H54 (cell line): ENCODE measurements around the gene NOTCH3.

Experiments used
- DNase-seq: peaks from one replicate; pipeline ENCODE4 v3.0.0; 2011; ENCODE audit warnings: low spot score, mixed read lengths; ENCODE audit not compliant: insufficient read length
- FAIRE-seq: peaks from 3 replicates; lab custom pipeline; 2011; peaks lifted over from hg19 to GRCh38; lab: Jason Lieb, UNC
- POLR2A ChIP-seq: IDR thresholded peaks from 2 replicates; pipeline ENCODE4 v1.6.1; 2011; ENCODE audit warnings: low read depth, mild to moderate bottlenecking, low read length

The NOTCH3 gene

DNA sequence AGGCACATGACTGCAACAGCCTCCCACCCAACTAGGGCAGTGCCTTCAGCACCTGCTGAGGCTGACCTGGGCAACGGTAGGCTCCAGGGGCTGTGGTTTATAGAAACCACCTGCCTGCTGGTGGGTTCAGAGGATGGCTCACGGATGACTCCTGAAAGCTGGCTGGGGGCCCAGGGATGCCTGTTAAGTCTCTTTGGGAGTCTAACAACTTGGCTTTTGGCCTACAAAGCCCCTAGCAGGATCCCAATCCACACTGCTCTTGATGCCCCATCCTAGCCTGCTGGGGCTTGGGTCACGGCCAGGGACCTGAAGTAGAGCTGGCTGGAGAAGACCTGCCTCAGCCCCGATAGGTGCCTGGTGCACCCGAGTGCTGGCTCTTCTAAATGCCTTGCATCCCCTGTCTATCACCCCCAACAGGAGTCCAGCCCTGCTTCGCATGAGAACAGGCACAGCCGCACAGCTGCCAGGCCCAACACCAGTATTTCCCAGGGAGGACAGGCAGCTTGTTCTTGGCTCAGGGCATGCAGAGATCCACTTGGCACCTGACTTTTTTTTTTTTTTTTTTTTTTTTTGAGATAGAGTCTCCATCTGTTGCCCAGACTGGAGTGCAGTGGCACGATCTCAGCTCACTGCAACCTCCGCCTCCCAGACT lies 40.6 kb upstream of the NOTCH3 start:
- TF ChIP-seq POLR2A, result no peak
- no peak for FAIRE-seq
- no peak for DNase-seq

DNA sequence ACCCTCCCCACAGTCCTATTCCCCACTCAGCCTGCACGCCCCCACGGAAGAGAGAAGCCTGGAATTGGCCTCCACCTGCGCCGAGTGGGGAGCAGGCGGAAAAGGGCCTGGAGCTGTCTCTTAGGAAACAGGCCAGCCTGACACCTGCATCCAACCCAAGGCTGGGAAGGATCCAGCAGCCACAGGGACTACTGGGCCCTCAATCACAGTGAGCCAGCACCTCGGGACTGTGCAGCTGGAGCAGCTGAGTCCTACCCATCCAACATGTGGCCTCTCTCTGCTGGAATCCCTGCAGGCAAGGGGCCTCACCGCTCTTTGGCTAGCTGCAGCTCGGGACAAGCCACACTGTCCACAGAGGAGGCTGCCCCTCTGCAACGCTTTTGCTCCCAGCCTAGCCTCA lies 39.7 kb upstream of the NOTCH3 start:
- TF ChIP-seq POLR2A, result no peak
- DNase-seq (no peak), FAIRE-seq (no peak)

DNA sequence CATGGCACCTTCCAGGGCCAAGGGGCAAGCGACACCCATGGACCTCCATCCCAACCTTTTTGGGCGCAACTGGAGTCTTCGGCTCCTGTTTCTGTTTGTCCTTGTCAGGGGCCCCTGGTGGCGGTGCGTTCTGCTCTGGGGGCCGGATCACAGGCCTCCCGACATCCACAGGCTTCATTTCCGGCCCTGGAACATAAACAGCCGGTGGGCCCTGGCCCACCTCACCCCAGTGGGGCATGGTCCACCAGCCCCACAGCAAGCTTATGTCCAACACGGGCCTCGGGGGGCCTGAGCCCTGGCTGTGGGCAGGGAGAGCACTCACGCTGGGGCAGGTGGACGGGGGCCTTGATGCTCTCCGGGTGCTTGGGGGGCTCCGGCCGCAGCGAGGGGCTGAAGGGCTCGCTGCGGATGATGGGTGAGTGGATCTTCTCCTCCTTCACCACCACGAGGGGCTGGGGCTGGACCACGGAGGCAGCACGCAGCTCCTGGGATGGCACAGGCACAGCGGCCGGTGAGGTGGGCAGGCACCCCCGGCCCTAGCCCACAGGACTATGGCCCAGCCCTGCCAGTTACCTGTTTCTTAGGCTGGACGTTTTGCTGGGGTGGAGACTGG lies 38.6 kb upstream of the NOTCH3 start:
- no peak for DNase-seq

DNA sequence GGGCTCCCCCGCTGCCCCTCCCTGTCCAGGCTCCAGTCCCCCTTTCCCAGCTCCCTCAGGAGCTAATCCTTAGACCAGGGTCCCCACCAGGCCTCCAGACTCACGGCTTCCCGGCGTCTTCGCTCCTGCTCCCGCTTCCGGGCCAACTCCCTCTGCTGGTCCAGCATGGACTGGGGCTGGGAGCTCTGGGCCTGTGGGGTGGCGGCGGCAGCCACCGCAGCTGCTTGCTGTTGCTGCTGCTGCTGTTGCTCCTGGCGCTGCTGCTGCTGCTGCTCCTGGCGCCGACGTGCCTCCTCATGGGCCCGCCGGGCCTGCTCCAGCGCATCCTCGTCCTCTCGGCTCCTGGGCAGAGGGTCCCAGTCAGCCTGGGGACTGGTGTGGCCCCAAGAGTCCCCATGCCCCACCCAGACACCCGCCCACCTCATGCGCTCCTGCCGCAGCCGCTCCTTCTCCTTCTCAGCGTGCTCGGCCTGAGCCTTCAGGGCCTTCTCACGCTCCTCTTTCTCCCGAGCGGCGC lies 37.9 kb upstream of the NOTCH3 start:
- no peak for TF ChIP-seq POLR2A
- FAIRE-seq, result no peak
- no peak for DNase-seq

More for the DNA sequence above, 38.6 kb upstream of the NOTCH3 start:
- FAIRE-seq, result no peak
- no peak for TF ChIP-seq POLR2A

DNA sequence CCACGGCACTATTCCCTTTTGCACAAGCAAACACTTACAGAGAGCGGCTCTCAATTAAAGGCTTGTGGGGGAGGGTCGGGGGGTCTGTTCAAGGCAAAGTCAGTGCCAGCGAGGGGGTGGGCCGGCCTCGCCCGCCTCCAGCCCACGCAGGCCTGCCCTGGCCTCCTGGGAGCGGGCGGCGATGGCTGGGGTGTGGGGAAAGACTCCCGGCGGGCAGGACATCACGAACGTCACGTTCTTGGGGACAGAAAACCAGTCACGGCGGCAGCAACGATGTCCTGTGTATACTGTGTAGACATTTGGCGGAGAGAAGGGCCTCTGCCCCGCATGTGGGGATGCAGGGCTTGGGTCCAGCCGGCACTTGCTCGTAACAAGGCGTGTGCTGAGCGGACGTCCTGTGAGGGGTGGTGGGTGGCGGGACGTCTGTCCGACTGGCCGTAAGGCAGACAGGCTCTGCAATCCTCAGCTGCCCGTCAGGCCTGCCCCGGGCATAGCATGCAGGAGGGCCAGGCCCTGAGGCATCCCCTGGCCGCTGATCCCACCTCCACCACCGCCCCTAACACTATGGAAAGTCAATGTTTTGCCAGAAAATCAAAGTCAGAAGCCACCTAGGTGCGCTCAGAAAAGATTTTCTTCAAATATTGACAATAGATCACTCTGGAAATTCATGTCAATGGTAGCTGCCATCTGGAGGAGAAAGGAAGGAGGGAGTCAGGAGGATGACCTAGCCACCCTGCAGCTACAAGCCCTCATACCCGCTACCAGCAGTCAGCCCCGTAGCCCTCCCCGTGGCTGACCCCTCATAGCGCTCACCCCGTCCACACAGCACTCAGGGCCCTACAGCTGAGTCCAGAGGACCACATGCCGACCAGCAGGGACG lies 37.2 kb upstream of the NOTCH3 start:
- FAIRE-seq, result no peak
- no peak for DNase-seq
- no peak for TF ChIP-seq POLR2A

DNA sequence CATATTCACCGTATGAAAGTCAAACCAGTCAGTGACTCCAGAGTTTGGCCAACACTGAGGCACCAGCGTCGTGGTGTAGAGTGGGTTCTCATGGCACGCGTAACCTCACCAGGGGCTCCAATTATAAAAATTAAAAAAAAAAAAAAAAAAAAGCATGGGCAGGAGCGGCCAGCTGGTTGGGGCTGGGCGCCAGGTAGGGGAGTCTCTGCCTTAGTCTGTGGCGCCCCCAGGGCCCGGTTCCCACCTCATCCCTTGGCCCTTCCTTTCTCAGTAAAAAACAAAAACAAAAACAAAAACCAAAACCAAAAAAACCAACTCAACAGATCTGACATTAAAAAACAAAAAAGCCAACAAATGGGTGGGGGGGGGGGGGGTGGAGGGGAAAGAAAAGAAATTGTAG lies 36.1 kb upstream of the NOTCH3 start:
- no peak for FAIRE-seq
- no peak for TF ChIP-seq POLR2A
- no peak for DNase-seq

DNA sequence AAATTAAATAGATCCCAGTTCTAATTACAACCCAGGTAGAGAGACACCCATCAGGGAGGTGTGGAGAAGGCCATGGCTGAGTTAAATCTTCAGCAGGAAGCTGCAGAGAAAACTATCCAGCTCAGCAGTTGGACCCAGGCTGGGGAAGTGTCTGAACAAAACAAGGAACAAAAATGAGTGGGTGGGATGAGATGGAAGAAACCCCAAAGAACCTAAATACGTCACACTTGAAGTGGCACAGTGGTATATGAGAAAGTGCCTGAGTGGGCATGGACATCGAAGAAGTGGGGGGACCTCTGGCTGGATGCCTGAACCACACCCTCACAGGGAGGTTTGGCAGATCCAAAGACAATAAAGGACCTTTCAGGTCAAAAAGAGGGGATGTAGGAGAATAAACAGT lies 35.0 kb upstream of the NOTCH3 start:
- DNase-seq (no peak), FAIRE-seq (no peak)
- TF ChIP-seq POLR2A, result no peak

DNA sequence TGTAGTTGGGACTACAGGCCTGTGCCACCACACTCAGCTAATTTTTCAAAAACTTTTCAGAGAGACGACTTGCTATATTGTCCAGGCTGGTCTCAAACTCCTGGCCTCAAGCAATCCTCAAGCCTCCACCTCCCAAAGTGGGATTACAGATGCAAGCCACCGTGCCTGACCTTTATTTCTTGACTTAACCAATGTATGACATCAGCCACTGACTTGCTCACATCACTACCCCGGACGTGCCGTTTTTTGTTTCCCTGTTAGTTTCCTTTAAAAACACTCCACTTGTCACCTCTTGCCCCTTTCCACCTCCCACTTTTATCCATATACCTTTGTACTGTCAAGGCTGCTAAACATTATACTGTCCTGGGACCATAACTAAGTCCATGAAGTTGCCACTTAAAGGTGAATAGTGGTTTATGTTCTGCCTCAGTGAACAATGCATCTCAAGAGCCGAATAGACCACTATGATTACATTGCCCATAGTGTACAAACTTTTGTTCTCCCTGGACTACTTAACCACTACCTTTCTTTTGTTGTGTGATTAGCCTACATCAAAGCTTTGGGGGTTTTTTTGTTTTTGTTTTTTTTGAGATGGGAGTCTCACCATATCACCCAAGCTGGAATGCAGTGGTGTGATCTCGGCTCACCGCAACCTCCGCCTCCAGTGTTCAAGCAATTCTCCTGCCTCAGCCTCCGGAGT lies 33.8 kb upstream of the NOTCH3 start:
- no peak for DNase-seq
- FAIRE-seq, result no peak
- no peak for TF ChIP-seq POLR2A

DNA sequence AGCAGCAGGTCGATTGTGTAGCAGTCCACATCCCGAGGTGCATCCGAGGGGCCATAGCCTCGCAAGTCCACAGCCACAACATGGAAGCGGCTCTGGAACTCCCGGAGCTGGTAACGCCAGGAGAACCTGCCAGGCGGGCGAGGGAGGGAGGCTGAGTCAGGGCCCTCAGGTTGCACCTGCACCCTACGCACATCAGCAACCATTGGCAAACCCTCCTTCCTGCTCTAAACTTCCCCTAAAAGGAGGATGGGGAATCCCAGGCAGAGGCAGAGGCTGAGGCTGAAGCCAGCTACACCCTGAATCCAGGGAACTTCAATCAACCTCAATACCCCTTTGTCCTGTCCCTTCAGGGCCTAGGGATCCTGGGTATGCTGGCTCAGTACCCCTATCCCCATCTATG lies 30.5 kb upstream of the NOTCH3 start:
- TF ChIP-seq POLR2A, result no peak
- no peak for FAIRE-seq
- no peak for DNase-seq

DNA sequence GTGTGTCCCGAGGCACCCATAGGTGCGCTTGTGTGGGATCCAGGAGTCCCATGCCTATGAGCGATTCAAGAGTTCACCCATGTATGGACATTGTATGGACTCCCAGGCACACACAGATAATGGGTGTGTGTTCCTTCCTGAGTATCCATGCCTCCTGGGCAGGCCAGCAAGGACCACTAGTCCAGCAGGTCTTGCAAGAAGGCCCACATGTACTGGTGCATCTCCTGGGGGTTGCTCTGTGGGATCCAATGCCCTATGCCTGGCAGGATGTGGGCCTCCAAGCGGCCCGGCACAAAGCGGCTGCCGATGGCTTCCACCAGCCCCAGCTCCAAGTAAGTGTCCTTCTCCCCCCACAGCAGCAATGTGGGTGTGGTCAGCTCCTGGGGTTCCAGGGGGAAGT lies 26.5 kb upstream of the NOTCH3 start:
- TF ChIP-seq POLR2A, result no peak
- DNase-seq, result no peak

DNA sequence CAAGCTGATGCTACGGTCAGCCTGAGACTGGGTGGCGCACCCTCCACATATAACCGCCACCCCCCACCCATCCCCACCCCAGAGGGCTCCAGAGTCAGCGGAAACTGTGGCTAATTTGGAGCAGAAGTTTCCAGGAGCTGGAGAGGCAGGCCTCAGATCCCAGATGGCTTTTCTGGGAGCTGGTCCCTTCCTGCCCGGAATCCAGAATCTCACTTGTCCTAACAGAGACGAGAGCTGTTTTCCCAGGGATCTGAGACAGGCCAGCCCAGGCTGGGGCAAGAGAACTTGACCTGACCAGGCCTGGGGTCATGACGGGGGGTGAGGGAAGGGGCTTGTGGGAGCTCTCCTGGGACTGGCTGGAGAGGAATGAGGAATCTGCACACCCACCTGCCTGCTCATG lies 25.0 kb upstream of the NOTCH3 start:
- TF ChIP-seq POLR2A, result no peak
- DNase-seq (no peak), FAIRE-seq (no peak)

More for the DNA sequence above, 26.5 kb upstream of the NOTCH3 start:
- no peak for FAIRE-seq

DNA sequence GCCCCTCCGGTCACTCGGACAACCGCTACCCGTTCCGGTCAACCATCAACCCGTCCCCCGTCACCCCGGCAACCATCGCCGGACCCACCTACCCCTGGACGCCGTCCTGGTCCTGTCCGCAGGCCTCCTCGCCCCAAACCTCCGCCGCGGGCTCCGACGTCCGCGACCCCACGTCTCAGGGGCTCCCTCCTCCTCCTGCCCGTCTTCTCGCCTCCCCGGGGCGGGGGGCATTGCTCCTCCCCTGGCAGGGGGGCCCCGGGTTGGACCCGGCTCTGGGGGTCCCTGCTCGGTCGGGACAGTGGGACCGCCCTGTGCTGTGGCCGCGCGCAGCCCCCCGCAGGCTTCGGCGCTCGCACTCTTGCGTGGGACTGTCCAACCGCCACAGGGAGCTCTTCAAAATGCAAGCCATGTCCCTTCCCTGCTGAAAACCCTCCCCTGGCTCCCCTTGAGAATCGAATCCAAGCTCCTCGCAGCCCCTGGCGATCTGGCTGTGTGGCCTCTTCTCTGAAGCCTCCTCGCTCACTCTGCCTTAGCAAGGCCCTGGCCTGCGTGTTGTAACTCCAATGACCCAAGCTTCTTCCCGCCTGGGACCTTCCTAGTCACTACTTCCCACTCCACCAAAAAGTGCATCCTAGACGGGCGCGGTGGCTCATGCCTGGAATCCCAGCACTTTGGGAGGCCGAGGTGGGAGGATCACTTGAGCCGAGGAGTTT lies 23.0 kb upstream of the NOTCH3 start:
- FAIRE-seq (no peak), DNase-seq (no peak)
- no peak for TF ChIP-seq POLR2A
